PC-3 (cell line): ENCODE measurements around the gene INO80E.

Experiments used
- CTCF ChIP-seq: fragments of 300-600 bp; sonication (generic); conservative IDR thresholded peaks from 2 replicates; pipeline ENCODE4 v1.5.1; 2017; ENCODE audit warnings: antibody characterized with exemption, low read depth, mild to moderate bottlenecking, low read length
- EZH2 ChIP-seq: fragments of 300-600 bp; sonication (generic); IDR thresholded peaks from one replicate; pipeline ENCODE4 v1.6.1; 2017; ENCODE audit warnings: antibody characterized with exemption, mild to moderate bottlenecking, low read length; ENCODE audit not compliant: unreplicated experiment

- TF ChIP-seq EZH2 (no peak), CTCF (peak; percentile 64)
Measured at GRCh38 chr16:30054959-30055553, 59.0 kb downstream of the INO80E start.
